Medulla oblongata (tissue), 1 donor: ENCODE measurements around the gene JAML.
"Not testable (repeated sequence)": the region's sequence is repeated elsewhere in the genome, so short reads cannot be mapped to it uniquely, and the experiment has no call there.

Experiments used
- DNase-seq: peaks from one replicate; pipeline ENCODE4 v3.0.0-alpha.2; 2015; ENCODE audit errors: extremely low spot score

The JAML gene

DNA sequence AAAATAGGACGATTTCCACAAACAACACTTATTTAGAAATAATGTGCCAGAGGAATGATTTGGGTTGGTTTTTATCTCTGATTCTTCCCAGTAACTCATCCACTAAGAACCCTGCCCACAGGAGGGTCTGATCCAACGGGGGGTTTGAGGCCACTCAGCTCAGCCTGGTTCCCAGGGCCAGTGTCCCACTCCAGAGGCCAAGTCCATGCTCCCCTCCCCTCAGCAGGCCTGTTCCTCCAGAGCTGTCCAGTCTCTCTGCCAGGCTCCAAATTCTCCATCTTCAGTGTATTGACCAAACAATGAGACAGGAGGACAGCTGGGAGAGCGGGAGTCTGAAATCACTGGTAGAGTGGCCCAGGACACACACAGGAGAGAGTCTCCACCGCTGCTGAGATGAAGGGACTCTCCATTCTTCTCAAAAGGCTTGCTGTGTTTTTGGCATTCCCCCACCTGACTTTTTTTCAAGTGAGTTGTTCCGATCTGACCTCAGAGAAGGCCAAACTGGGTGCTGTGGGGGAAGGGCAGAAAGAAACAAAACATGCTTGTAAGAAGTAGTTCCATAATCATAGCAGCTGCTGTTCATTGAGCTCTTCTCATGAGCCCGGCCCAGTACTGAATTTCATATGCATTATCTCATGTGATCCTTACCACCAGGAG is 30.8 kb downstream of the JAML start:
- DNase-seq, result no peak

DNA sequence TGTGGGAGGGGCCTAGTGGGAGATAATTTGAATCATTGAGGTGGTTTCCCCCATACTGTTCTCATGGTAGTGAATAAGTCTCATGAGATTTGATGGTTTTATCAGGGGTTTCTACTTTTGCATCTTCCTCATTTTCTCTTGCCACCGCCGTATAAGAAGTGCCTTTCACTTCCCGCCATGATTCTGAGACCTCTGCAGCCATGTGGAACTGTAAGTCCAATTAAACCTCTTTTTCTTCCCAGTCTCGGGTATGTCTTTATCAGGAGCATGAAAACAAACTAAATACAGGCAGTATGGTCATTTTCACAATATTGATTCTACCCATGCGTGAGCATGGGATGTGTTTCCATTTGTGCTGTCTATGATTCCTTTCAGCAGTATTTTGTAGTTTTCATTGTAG is 32.0 kb downstream of the JAML start:
- not testable (repeated sequence) for DNase-seq

DNA sequence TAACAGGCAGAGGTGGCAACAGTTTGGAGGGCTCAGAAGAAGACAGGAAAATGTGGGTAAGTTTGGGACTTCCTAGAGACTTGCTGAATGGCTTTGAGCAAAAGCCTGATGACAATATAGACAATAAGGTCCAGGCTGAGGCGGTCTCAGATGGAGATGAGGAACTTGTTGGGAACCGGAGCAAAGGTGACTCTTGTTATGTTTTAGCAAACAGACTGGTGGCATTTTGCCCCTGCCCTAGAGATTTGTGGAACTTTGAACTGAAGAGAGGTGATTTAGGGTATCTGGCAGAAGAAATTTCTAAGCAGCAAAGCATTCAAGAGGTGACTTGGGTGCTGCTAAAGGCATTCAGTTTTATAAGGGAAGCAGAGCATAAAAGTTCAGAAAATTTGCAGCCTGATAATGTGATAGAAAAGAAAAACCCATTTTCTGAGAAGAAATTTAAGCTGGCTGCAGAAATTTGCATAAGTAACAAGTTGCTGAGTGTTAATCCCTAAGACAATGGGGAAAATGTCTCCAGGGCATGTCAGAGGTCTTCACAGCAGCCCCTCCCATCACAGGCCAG is 33.8 kb downstream of the JAML start:
- not testable (repeated sequence) for DNase-seq

DNA sequence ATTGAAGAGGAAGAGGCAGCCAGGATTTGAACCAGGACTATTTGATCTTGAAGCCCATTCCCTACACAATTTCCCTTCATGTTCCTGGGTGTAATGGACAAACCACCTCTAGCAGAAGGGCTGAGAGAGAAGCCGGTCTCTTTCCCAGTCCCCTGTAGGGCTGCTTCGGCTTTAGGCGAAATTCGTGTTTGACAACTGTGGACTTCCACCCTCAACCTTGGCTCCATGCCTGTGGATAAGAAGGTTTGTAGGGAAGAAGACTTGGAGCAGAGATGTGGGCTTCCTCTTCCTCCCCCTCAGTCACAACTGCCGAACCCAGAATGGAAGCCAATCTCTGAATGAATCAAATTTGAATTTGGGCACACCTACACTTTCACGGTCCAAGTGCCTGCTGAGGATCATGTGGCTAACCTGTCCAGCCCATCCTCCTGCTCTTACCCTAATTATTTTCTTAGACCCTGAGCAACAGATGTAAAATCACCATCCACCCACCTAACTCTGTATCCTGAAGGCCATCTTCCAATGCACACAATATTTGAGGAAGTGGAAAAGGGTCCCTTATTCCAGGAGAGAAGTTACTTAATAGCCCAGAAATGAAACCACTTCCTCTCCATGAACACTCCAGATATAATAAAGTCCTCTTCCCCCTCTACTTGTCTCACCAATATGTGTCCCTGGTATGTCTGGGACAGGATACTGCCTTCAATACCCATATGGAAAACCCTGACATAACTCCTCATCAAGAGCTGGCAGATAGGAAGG is 38.3 kb downstream of the JAML start:
- no peak for DNase-seq

DNA sequence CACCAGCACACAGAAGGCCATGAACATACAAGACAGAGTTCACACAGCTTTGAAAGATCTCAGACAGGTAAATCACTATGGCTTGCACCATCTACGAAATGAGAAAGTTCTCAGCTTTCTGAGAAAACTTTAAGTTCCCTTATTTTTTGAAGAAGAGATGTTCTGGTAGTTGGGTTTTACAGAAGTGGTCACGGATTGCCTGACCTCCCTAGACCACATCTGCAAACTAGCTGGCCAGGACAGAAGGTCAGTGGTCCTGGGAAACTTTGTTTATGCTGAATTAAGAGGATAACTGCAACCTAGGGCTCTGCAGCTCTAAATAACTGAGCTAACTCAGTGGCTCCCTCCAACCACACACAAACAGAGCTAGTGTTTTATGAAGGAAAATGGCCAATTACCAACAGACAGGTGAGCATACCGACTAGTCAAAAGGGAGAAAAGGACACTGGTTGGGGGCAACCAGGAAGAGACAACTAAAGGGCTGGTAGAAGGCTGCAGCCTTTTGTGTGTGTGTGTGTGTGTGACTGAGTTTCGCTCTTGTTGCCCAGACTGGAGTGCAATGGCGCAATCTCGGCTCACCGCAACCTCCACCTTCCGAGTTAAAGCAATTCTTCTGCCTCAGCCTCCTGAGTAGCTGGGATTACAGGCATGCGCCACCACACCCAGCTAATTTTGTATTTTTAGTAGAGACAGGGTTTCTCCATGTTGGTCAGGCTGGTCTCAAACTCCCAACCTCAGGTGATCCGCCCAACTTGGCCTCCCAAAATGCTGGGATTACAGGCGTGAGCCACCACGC is 39.8 kb downstream of the JAML start:
- peak; percentile 48 for DNase-seq

DNA sequence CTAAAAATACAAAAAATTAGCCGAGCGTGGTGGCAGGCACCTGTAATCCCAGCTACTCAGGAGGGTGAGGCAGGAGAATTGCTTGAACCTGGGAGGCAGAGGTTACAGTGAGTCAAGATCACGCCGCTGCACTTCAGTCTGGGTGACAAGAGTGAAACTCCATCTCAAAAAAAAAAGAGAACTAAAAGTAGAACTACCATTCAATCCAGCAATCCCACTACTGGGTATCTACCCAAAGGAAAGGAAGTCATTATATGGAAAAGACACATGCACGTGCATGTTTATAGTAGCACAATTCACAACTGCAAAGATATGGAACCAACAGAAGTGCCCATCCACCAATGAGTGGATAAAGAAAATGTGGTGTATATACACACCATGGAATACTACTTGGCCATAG is 41.1 kb downstream of the JAML start:
- not testable (repeated sequence) for DNase-seq

DNA sequence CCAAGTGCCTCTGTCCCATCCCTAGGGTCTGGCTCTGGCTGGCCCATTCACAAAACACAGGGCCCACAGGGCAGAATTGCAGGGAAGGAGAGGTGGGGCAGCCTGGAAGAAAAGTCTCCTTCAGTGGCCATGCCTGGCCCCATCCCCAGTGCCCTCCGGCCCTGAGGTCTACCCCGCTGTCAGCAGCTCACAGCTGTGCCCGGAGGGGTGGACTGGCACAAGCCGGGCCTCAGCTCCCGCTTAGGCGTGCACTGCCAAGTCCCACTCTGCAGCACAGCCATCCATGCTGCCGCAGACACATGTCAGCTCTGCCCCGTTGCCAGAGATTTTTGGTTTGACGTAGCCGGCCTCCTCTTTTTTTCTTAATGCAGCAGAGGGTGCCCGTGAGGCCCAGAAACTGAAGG is 44.5 kb downstream of the JAML start:
- DNase-seq, result peak; percentile 94

DNA sequence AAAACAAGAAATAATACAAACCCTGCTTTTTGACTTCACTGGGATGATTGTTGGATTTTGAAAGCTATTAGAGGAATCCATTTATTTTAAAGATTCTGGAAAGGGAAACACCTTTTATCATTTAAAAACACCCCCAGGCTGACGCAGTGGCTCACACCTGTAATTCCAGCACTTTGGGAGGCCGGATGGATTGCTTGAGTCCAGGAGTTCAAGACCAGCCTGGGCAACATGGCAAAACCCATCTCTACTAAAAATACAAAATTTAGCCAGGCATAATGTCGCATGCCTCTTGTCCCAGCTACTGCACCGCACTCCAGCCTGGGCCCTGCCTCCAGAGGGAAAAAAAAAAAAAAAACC is 48.1 kb downstream of the JAML start:
- no peak for DNase-seq

DNA sequence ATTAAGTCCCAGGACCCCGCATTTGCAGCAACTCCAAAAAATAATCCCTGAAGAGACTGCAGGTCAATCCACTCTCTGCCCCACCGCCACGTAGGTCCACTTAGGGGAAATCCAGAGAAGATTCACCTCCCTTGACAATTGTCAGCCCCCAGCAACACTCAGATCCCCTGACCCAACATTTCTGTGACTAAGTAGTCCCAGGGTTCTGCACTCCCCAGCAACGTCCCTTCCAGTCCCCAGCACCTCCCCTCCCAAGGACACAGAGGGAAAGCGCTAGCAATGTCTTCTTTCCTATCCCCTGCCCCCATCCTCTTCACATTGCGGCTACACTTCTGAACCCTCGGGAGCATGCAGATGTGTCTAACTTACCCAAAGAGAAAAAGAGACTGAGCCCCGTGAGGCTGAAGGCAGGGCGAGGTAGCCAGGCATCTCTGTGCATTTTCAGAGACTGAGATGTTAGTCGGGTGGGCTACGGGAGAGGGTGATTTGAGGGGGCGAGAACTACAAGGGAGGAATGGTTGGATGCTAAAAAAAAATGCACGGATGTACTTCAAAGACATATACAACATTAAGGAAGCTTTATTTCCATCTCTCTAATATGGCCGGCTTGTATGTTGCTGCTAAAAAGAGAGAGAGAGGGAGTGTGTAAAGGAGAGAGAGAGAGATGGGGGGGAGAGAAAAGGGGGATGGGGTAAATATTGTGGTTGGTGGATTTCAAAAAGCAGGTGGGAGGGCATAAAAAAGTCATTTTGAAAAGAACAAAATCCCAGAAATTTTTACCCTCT is 48.6 kb downstream of the JAML start, which contains the start of gene SCN2B:
Gene SCN2B (minus strand): TSS at position 647 of the 785 bp plus-strand sequence. CDS start 208 bp downstream, at position 439.
- peak; percentile 67 for DNase-seq

DNA sequence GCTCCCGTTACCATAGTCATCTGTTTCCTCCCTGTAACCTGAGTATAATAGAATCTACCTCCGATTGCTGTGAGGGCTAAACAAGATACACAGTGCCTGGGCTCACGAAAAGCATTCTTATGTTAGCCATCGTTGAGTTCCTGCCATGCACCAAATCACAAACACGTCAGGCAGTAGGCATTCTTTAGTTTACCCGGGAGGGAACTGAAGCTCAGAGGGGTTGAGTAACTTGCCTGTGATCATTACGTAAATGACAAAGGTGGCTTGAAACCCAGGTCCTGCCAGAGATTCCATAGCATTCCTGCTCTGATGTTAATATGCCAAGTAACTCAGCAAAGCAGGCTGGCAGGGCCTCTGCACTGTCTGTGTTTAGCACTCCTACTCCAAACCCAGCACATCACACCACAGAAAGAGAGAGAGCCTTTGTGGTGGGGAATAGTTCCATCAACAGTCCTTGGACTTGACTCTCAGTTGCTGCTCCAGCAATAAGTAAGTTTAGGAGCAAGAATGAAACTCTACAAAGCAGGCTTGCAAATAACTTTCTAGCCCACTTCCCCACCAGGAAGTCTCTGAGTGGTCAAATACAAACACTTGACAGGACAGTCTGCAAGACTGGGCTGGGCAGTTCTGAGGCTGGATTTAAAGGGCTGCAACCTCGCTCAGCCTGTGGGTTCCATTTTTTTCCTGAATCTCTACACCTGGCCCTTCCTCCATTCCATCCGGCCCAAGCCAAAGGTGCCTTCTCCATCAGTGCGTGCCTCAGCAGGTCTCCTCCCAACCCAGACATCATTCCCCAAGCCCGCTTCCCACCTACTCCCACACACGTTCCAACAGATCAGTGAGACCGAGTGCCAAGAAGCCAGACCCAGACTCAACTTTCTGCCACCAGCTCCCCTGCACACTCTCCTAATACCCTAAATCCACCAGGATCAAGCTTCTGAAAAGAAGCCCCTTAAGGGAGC is 49.5 kb downstream of the JAML start:
- DNase-seq, result peak; percentile 27

DNA sequence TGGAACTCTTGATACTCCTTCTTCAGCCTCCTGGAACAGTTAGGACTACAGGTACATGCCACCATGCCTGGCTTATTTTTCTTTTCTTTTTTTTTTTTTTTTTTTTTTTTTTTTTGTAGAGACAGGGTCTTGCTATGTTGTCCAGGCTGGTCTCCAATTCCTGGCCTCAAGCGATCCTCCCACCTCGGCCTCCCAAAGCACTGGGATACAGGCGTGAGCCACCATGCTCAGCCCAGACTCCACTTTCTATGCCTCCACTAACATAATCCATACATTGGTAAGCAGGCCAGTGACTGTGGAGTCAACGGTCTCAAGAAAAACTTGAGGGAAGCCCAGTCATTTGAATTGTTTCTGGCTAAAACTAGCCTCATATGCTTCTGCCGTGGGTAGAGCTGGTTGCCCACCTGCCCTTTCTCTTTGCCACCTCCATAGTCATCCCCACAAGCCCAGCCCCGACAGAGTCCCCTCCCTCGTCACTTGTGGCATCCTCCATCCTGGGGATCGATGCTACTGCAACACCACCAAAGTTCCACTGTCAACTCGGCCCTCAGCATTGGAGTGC is 50.7 kb downstream of the JAML start:
- no peak for DNase-seq

DNA sequence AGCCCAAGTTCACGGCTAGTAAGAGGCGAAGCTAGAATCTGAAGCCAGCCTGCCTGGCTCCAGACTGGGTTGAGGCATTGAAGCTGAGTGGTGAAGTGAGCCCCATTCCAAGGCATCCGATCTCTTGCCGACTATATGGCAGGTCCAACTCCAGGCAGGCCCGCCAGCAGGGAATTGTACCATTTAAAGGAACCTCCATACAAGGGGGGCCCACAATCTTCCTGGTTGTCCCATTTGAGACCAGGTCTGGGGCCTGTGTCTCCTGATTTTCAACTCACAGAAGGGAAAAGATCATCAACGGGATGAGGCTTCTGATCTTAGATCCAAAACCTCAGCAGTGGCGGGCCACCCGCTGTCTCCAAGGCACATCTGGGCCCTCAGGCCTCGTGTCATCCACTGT is 52.5 kb downstream of the JAML start:
- no peak for DNase-seq

DNA sequence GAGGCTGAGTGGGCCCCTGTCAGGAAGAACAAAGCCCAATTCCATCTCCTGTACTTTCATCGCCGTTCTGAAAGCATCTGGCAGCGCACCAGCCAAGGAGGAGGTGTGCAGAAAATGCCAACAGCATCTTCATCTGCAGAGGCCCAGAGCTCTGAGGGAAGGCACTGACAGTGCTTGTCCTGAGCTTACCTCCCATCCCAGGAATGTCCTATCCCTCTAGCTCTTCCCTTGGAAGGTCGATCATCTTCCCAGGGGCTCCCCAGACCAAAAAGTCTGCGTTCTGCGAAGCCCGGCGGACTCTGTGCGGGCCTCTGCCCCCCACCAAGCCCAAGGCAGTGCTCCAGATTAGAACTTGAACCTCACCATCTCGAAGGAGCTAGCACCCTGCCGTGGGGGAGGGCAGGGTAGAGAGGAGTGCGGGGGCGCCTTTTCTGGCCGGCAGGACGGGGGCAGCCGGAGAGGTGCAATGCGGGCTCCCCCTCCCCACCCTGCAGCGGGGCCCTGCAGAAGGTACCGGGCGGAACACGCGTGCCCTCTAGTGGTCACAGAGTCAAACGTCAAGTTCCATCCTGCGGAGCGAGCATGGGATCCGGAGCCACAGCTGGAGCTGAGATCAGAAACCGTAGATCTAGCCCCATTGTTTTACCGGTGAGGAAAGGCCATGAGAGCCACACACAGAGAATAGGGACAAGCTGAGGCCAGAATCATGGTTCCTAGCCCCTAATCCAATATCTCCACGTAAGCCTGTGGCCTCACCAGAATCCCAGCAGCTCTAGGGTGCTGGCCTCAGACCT is 53.3 kb downstream of the JAML start:
- DNase-seq, result peak; percentile 91

DNA sequence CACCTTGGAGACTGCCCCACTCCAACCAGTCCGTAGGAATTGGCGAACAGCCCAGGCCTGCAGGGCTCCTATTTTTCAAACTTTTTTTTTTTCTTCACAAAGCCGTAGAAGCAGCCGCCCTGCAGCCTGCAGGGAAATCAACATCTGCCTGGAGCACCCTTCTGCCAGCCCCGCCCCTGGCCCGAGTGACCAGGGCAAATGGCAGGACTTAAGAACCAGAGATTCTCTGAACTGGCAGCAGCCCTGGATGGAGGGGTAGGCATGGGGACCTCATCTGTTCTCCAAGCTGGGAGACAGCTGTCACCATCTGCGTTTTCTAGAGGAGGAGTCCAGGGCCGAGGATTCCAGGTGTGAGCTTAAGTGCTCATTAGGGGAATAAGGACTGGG is 53.9 kb downstream of the JAML start:
- DNase-seq, result no peak

DNA sequence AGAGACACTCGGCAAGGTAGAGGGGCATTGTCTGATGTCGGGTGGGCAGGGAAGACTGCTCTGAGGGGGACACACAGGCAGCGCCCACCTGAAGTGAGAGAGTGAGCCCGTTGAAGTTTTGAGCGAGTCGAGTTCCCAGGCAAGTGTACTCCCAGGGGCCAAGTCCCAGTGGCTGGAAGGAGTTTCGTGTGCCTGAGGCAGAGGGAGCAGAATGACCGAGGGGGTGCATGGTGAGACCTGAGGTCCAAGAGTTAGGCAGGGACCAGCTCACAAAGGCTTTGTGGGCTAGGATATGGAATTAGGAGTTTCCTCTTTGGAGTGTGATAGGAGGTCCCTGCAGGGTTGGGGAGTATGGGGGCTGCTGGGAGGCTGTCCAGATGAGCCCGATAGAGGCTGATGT is 54.6 kb downstream of the JAML start:
- no peak for DNase-seq

DNA sequence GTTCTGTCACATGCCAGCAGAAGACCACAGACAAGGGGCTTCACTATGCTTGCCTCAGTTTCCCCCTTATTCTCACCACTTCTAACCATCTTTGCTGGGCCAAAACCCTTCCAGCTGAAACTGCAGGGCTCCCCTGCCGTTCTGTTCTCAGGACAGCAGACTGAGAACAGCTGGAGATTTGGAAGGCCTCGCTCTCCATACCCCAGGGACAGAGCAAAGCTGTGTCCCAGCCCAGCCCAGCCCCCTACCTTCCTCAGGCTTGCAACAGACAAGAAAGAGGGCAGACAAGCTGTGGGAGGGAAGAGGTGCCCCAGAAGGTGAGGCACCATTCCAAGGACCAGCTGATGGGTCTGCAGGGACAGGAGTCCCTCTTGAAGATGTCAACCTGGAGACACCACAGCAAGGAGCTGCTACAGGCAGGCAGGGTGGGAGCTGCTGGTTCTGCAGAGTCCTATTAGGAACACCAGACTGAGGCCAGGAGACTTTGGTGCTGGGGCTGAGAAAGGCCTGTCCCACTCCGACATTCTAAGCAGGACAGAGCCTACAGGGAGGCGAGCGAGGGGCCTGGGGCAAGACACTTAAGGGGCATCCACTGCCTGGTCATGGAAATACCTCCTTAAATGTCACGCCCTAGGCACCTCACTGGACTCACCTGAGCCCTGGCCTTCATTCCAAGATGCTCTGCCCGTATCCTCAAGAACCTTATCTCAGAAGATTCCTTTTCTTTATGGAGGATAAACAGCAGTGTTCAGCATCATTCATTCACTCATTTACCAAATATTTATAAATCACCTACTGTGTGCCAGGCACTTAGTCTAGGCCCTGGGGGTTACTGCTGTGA is 55.3 kb downstream of the JAML start:
- no peak for DNase-seq

DNA sequence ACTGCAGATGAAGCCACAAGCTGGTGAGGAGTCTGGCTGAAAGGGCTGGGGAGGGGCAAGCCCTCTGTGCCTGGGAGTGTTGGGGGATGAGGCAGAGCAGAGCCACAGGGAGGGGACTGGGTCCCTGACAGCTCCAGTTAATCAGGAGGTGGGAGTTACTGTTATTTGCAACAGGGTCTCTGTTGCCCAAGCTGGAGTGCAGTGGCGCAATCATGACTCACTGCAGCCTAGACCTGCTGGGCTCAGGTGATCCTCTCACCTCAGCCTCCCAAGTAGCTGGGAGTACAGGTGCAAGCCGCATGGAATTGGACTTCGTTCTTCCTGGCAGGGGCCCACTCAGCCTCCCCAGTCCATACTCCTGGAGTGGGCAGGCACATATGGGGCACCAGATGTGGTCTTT is 56.1 kb downstream of the JAML start:
- DNase-seq, result no peak

DNA sequence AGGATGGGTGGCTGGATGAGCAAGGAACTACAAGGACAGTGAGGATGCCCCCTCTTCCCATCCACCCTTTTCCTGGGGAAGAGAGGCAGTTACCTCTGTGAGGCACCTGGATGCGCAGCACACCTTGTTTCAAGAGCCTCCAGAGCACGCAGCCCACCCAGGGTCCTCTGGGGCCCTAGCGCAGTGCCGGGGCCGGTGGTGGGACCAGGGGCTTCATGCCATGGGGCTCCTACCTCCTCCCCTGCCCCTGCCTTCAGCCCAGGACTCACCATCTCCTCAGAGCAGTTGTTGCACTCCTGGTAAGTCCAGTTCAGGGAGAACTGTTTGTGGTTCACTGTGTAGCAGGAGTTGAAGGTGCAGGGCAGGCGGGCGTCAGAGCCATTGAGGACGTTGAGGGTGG is 56.5 kb downstream of the JAML start:
- DNase-seq, result no peak
